Measurements from ENCODE around the gene HIPK1. TPM values are rescaled to one million over a fixed set of nuclear protein-coding genes. Genes with fewer than 3 reads are reported as not detected.
A peak's percentile ranks its signal among the peaks of the same experiment; 100 is the strongest.

The HIPK1 gene
- total and polyA plus RNA-seq, 10 donors, result 7.1 to 92.3 (median 75.5) TPM

DNA sequence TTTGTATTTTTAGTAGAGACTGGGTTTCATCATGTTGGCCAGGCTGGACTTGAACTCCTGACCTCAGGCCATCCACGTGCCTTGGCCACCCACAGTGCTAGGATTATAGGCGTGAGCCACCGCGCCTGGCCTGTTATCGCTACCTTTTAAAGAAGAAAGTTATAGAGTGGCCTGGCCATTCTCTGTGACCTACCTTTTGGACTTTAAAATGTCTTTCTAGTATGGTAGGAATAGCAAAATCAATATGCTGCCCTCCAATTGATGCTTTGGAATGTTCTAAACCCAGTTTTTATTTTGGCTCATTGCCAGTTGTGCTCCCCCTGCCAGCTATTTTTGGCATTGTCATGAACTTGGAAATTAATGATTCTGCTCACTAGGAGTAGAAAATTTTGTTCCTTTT lies 19.9 kb downstream of the HIPK1 start:
- Histone ChIP-seq H3K4me3 (no peak overlapping the region), H3K9me3 (no peaks in the 10 kb centered on the region), H3K36me3 (peaks cover 0 to 29% (median 2%) of the 10 kb centered on the region in 6 donors), H3K27ac (peak overlapping the region in 3 of 8 donors; percentile 64 to 74 (median 67)), H3K4me1 (peaks cover 18 to 97% (median 36%) of the 10 kb centered on the region in 6 donors), H3K27me3 (replicated peaks in 1 of 7) (no peaks in the 10 kb centered on the region)
- DNase-seq, result no peak
- TF ChIP-seq POLR2A (IDR thresholded peaks at IDR 0.05), result no peak
- TF ChIP-seq, protein P1, sequence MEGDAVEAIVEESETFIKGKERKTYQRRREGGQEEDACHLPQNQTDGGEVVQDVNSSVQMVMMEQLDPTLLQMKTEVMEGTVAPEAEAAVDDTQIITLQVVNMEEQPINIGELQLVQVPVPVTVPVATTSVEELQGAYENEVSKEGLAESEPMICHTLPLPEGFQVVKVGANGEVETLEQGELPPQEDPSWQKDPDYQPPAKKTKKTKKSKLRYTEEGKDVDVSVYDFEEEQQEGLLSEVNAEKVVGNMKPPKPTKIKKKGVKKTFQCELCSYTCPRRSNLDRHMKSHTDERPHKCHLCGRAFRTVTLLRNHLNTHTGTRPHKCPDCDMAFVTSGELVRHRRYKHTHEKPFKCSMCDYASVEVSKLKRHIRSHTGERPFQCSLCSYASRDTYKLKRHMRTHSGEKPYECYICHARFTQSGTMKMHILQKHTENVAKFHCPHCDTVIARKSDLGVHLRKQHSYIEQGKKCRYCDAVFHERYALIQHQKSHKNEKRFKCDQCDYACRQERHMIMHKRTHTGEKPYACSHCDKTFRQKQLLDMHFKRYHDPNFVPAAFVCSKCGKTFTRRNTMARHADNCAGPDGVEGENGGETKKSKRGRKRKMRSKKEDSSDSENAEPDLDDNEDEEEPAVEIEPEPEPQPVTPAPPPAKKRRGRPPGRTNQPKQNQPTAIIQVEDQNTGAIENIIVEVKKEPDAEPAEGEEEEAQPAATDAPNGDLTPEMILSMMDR (IDR thresholded peaks at IDR 0.05 in 8 of 11, conservative IDR thresholded peaks at IDR 0.05 in 3 of 11), result peak in 2 of 11 experiments; percentile 24 to 34
- WGBS, 5 donors, result 91 to 100% (median 93%) methylated on average over 5 of the region's 5 CpGs
- intact Hi-C loops (cut with DNase I; ENCODE audit: low total_unique reads), result no loop called here

DNA sequence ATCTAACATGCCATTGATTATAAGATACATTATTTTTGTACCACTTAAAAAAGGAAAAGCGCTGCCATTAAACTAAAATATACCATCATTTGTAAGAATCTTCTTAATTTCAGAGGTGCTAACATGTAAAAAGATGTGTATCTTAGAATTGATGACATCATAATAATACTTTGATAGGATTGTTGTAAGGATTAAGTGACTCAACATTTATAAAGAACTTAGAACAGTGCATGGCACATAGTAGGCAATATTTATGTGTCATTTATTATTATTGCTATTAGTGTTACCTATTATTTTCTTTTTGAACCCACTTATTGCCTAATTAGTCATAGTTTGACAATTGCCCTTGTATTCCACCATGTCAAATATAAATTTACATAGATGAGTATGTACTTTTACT lies 21.8 kb downstream of the HIPK1 start:
- Histone ChIP-seq H3K36me3 (peaks cover 0 to 40% (median 12%) of the 10 kb centered on the region in 6 donors), H3K4me3 (no peak overlapping the region), H3K27me3 (replicated peaks in 1 of 7) (no peaks in the 10 kb centered on the region), H3K9me3 (no peaks in the 10 kb centered on the region), H3K27ac (no peak overlapping the region), H3K4me1 (peaks cover 17 to 82% (median 34%) of the 10 kb centered on the region in 6 donors)
- intact Hi-C loops (cut with DNase I; ENCODE audit: low total_unique reads), result no loop called here
- DNase-seq, result no peak
- TF ChIP-seq POLR2AphosphoS5 (IDR thresholded peaks at IDR 0.05) (no peak), POLR2A (IDR thresholded peaks at IDR 0.05) (no peak)
- TF ChIP-seq, protein P1 (IDR thresholded peaks at IDR 0.05 in 8 of 11, conservative IDR thresholded peaks at IDR 0.05 in 3 of 11), result no peak
- 95 to 100% (median 98%) methylated on average over 1 of the region's 1 CpG for WGBS, 5 donors

DNA sequence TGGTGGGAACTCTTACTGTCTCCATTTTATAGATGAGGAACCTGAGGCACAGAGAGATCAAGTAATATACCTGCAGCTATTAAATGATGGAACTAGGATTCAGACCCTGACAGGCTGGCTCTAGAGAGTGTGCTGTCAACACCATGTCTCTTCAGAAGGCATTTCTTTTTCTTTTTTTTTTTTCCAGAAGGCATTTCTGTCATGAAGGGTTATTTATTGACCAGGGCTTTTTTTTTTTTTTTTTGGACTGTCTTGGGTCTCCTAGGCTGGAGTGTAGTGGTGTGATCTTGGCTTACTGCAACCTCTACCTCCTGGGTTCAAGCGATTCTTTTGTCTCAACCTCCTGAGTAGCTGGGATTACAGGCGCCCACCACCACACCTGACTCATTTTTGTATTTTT lies 22.6 kb downstream of the HIPK1 start:
- H3K27ac ChIP-seq, result no peak overlapping the region
- intact Hi-C loops (cut with DNase I; ENCODE audit: low total_unique reads), result no loop called here
- no peak overlapping the region for H3K4me3 ChIP-seq
- H3K27me3 ChIP-seq (replicated peaks in 1 of 7), result no peaks in the 10 kb centered on the region
- peaks cover 0 to 49% (median 19%) of the 10 kb centered on the region in 6 donors for H3K36me3 ChIP-seq
- no peak for TF ChIP-seq POLR2AphosphoS5 (IDR thresholded peaks at IDR 0.05)
- no peak for TF ChIP-seq POLR2A (IDR thresholded peaks at IDR 0.05)
- TF ChIP-seq, protein P1 (IDR thresholded peaks at IDR 0.05 in 8 of 11, conservative IDR thresholded peaks at IDR 0.05 in 3 of 11), result no peak
- no peaks in the 10 kb centered on the region for H3K9me3 ChIP-seq
- 92 to 100% (median 96%) methylated on average over 2 of the region's 2 CpGs for WGBS, 5 donors
- no peak for DNase-seq
- H3K4me1 ChIP-seq, result peaks cover 9 to 73% (median 26%) of the 10 kb centered on the region in 6 donors

DNA sequence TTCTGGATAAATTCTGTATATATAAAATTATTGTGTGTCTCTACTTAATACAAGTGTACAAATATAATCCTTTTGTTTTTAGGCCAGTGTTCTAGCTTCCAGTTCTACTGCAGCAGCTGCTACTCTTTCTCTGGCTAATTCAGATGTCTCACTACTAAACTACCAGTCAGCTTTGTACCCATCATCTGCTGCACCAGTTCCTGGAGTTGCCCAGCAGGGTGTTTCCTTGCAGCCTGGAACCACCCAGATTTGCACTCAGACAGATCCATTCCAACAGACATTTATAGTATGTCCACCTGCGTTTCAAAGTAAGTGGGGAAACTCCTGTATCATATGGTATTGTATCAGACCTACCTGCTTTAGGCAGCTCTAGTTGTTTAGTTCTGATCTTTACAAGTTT lies 28.9 kb downstream of the HIPK1 start:
- H3K27ac ChIP-seq, result no peak overlapping the region
- 83 to 100% (median 90%) methylated on average over 1 of the region's 1 CpG for WGBS, 5 donors
- peaks cover 0 to 12% (median 0%) of the 10 kb centered on the region in 6 donors for H3K4me1 ChIP-seq
- no peaks in the 10 kb centered on the region for H3K27me3 ChIP-seq (replicated peaks in 1 of 7)
- TF ChIP-seq, protein P1 (IDR thresholded peaks at IDR 0.05 in 8 of 11, conservative IDR thresholded peaks at IDR 0.05 in 3 of 11), result no peak
- TF ChIP-seq POLR2A (IDR thresholded peaks at IDR 0.05) (no peak), POLR2AphosphoS5 (IDR thresholded peaks at IDR 0.05) (no peak)
- H3K9me3 ChIP-seq, result no peaks in the 10 kb centered on the region
- H3K4me3 ChIP-seq, result no peak overlapping the region
- intact Hi-C loops (cut with DNase I; ENCODE audit: low total_unique reads), result no loop called here
- H3K36me3 ChIP-seq, result peaks cover 0 to 100% (median 63%) of the 10 kb centered on the region in 6 donors
- no peak for DNase-seq

Measured in spleen (tissue), 11 donors.